Measurements from ENCODE around the gene PLCB3. TPM values are rescaled to one million over a fixed set of nuclear protein-coding genes. Genes with fewer than 3 reads are reported as not detected.

Gene PLCB3
- total RNA-seq, 1 donor from 2014 or later, result 25.4 TPM

DNA sequence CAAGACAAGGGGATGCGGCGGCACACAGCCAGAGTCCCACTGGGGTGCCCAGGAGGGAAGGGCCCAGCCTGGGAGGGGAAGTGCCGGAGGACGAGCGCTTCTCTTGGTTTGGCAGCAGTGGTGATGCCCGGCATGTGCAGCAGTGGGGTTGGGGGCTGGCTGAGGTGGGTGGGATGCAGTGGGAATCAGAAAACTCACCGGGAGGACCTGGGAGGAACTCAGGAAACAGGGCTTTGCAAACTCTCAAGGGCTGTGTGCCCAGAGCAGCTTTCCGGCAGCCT, 41.8 kb upstream of the PLCB3 start:
- TF ChIP-seq, protein P1, sequence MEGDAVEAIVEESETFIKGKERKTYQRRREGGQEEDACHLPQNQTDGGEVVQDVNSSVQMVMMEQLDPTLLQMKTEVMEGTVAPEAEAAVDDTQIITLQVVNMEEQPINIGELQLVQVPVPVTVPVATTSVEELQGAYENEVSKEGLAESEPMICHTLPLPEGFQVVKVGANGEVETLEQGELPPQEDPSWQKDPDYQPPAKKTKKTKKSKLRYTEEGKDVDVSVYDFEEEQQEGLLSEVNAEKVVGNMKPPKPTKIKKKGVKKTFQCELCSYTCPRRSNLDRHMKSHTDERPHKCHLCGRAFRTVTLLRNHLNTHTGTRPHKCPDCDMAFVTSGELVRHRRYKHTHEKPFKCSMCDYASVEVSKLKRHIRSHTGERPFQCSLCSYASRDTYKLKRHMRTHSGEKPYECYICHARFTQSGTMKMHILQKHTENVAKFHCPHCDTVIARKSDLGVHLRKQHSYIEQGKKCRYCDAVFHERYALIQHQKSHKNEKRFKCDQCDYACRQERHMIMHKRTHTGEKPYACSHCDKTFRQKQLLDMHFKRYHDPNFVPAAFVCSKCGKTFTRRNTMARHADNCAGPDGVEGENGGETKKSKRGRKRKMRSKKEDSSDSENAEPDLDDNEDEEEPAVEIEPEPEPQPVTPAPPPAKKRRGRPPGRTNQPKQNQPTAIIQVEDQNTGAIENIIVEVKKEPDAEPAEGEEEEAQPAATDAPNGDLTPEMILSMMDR (IDR thresholded peaks at IDR 0.05; ENCODE audit: insufficient read depth, low read length, poor library complexity, severe bottlenecking), result no peak
- H3K27me3 ChIP-seq (ENCODE audit: control insufficient read depth, insufficient read depth, low read length), result no peaks in the 10 kb centered on the region
- no peak for DNase-seq (ENCODE audit: low read depth)
- H3K4me3 ChIP-seq (ENCODE audit: low read depth, low read length), result no peak overlapping the region
- peaks cover 2% of the 10 kb centered on the region for H3K36me3 ChIP-seq (ENCODE audit: control insufficient read depth, insufficient read depth, low read length)

DNA sequence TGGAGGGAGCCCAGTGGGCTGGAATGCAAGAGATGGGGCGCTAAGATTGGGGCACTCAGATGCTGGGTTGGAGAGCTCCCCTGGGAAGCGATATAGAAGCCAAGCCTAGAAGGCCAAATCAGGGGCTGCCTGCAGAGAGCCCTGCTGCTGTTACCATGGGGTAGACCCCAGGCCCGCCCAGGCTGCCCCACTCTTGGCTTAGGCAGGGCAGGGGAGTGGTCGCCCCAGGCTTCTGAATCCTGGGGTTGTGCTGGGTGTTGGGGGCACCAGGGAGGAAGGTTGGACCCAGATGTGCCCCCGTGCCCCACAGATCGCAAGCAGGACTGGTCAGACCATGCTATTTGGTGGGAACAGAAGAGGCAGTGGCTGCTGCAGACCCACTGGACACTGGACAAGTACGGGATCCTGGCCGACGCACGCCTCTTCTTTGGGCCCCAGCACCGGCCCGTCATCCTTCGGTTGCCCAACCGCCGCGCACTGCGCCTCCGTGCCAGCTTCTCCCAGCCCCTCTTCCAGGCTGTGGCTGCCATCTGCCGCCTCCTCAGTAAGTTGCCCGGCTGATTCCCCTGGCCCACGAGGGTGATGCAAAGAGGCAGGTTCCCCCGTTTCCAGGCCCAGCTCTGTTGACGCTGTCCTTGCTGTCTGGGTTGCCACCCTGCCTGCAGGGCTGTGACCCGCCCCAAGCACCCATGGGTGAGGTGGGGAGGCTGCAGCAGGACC, 40.9 kb upstream of the PLCB3 start:
- TF ChIP-seq, protein P1 (IDR thresholded peaks at IDR 0.05; ENCODE audit: insufficient read depth, low read length, poor library complexity, severe bottlenecking), result no peak
- Histone ChIP-seq H3K36me3 (ENCODE audit: control insufficient read depth, insufficient read depth, low read length) (peaks cover 2% of the 10 kb centered on the region), H3K4me3 (ENCODE audit: low read depth, low read length) (no peak overlapping the region), H3K27me3 (ENCODE audit: control insufficient read depth, insufficient read depth, low read length) (no peaks in the 10 kb centered on the region)
- no peak for DNase-seq (ENCODE audit: low read depth)

DNA sequence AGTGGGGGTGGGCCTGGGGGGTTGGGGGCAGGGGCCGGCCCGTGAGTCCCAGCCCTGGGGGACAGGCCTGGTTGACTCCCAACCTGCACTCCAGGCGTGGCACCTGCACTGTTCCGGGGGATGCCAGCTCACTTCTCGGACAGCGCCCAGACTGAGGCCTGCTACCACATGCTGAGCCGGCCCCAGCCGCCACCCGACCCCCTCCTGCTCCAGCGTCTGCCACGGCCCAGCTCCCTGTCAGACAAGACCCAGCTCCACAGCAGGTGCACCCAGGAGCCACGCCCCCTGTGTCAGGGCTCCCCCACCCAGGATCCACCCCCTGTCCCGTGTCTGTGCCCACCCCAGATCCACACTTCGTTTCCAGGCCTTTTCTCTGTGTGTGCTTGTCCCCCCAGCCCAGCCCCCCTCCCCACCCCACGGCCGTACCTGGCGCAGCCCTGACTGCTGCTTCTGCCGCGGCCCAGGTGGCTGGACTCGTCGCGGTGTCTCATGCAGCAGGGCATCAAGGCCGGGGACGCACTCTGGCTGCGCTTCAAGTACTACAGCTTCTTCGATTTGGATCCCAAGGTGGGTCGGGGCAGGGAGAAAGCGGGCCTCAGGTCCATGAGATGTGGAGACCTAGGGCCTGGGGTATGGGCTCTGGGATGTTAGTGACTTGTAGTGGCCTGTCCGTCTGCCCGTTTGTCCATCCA, 40.0 kb upstream of the PLCB3 start:
- no peak for DNase-seq (ENCODE audit: low read depth)
- TF ChIP-seq, protein P1 (IDR thresholded peaks at IDR 0.05; ENCODE audit: insufficient read depth, low read length, poor library complexity, severe bottlenecking), result no peak
- Histone ChIP-seq H3K27me3 (ENCODE audit: control insufficient read depth, insufficient read depth, low read length) (no peaks in the 10 kb centered on the region), H3K36me3 (ENCODE audit: control insufficient read depth, insufficient read depth, low read length) (no peaks in the 10 kb centered on the region), H3K4me3 (ENCODE audit: low read depth, low read length) (no peak overlapping the region)

DNA sequence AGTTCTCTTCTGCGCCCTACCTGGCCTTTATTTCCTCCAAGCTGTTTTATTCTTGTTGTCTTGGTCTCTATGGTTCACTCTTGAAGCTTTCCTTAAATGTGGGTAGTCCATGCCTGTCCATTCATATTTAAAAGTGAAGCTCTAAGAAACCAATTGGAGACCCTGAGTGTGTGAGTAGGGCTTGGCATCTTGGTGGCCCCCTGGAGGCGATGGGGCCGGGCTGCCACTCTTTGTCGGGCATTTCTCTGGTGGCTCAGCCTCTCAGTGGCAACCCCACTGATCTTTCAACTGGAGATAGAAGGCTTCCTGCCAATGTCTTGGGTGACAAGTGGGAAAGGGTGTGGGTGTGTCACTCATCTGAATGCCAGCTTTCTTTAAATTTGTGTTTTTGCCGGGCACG, 34.5 kb upstream of the PLCB3 start:
- TF ChIP-seq, protein P1 (IDR thresholded peaks at IDR 0.05; ENCODE audit: insufficient read depth, low read length, poor library complexity, severe bottlenecking), result no peak
- DNase-seq (ENCODE audit: low read depth), result no peak
- no peak overlapping the region for H3K4me3 ChIP-seq (ENCODE audit: low read depth, low read length)
- H3K36me3 ChIP-seq (ENCODE audit: control insufficient read depth, insufficient read depth, low read length), result no peaks in the 10 kb centered on the region
- no peaks in the 10 kb centered on the region for H3K27me3 ChIP-seq (ENCODE audit: control insufficient read depth, insufficient read depth, low read length)

DNA sequence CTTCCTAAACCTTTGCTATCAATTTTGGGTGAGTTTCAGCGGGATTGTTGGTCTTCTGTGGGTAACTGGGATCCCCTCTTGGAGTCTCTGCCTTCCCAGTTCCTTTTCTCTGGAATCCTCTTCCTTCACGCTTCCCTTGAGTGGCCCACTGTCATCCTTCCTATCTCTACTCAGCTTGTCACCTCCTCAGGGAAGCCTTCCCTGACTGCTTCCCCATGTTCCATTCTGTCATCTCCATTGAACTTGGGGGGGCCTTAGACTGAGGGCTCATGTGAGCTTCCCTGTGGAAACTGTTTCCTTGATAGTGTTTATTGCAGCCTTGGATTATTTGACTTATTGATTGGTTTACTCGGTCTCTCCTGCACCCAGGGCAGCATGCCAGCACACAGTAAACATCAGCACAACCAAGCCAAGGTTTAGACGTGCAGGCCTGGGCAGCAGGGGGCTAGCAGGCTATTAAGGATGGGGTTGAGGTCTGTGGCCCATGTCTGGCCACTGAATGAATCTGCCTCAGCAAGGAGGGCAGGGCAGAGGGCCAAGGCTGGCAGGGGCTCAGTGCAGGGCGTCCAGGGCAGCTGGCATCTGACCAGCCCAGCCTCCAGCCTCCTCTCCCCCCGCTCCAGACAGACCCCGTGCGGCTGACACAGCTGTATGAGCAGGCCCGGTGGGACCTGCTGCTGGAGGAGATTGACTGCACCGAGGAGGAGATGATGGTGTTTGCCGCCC, 32.5 kb upstream of the PLCB3 start:
- TF ChIP-seq, protein P1 (IDR thresholded peaks at IDR 0.05; ENCODE audit: insufficient read depth, low read length, poor library complexity, severe bottlenecking), result no peak
- H3K36me3 ChIP-seq (ENCODE audit: control insufficient read depth, insufficient read depth, low read length), result no peaks in the 10 kb centered on the region
- no peaks in the 10 kb centered on the region for H3K27me3 ChIP-seq (ENCODE audit: control insufficient read depth, insufficient read depth, low read length)
- no peak overlapping the region for H3K4me3 ChIP-seq (ENCODE audit: low read depth, low read length)
- DNase-seq (ENCODE audit: low read depth), result no peak

Measured in kidney epithelial cell (primary cell).